Measurements from ENCODE around the gene MRPL40. TPM values are rescaled to one million over a fixed set of nuclear protein-coding genes. Genes with fewer than 3 reads are reported as not detected.

MRPL40 gene
- total RNA-seq, 1 donor from 2014 or later, result 23.3 TPM

- no peak overlapping the region for H3K27ac ChIP-seq
- H3K36me3 ChIP-seq, result peaks cover 0 to 34% of the 10 kb centered on the region in 2 donors
- peaks cover 13% of the 10 kb centered on the region for H3K4me1 ChIP-seq
- DNase-seq (ENCODE audit: extremely low spot score in 2 of 2), result no peak
- H3K4me3 ChIP-seq, result no peak overlapping the region
- H3K9me3 ChIP-seq, result no peaks in the 10 kb centered on the region
- TF ChIP-seq POLR2AphosphoS5 (IDR thresholded peaks at IDR 0.05; ENCODE audit: insufficient read depth in 1 of 2, low read depth in 1 of 2) (no peak), CTCF (IDR thresholded peaks at IDR 0.05) (no peak), POLR2A (IDR thresholded peaks at IDR 0.05) (no peak)
- intact Hi-C loops (cut with DNase I), result loop anchor here (10.0 kb wide), 1 partner anchor 64 kb away; the partner anchor contains the start of genes CDC45 and UFD1
- H3K27me3 ChIP-seq, result no peaks in the 10 kb centered on the region
Observed at GRCh38 chr22:19410941-19411689, 21.2 kb upstream of the MRPL40 start.

- Histone ChIP-seq H3K4me3 (no peak overlapping the region), H3K9me3 (no peaks in the 10 kb centered on the region), H3K27me3 (no peaks in the 10 kb centered on the region), H3K36me3 (peaks cover 0 to 29% of the 10 kb centered on the region in 2 donors), H3K4me1 (peaks cover 13% of the 10 kb centered on the region), H3K27ac (no peak overlapping the region)
- no peak for DNase-seq (ENCODE audit: extremely low spot score in 2 of 2)
- TF ChIP-seq CTCF (IDR thresholded peaks at IDR 0.05) (no peak), POLR2AphosphoS5 (IDR thresholded peaks at IDR 0.05; ENCODE audit: insufficient read depth in 1 of 2, low read depth in 1 of 2) (no peak), POLR2A (IDR thresholded peaks at IDR 0.05) (no peak)
- intact Hi-C loops (cut with DNase I), result loop anchor here (10.0 kb wide), 1 partner anchor 63 kb away; the partner anchor contains the start of genes CDC45 and UFD1
Observed at GRCh38 chr22:19411690-19412045, 20.7 kb upstream of the MRPL40 start.

- no peaks in the 10 kb centered on the region for H3K27me3 ChIP-seq
- H3K4me1 ChIP-seq, result peaks cover 13% of the 10 kb centered on the region
- no peak for DNase-seq (ENCODE audit: extremely low spot score in 2 of 2)
- no peak overlapping the region for H3K4me3 ChIP-seq
- TF ChIP-seq POLR2A (IDR thresholded peaks at IDR 0.05), result no peak
- no peak for TF ChIP-seq CTCF (IDR thresholded peaks at IDR 0.05)
- TF ChIP-seq POLR2AphosphoS5 (IDR thresholded peaks at IDR 0.05; ENCODE audit: insufficient read depth in 1 of 2, low read depth in 1 of 2), result no peak
- no peaks in the 10 kb centered on the region for H3K9me3 ChIP-seq
- intact Hi-C loops (cut with DNase I), result loop anchor here (10.0 kb wide), 1 partner anchor 62 kb away; the partner anchor contains the start of genes CDC45 and UFD1
- peaks cover 0 to 23% of the 10 kb centered on the region in 2 donors for H3K36me3 ChIP-seq
- H3K27ac ChIP-seq, result no peak overlapping the region
Observed at GRCh38 chr22:19412478-19412877, 19.9 kb upstream of the MRPL40 start.

GRCh38 chr22:19412923-19413322 is 19.4 kb upstream of the MRPL40 start:
- peaks cover 13% of the 10 kb centered on the region for H3K4me1 ChIP-seq
- no peak overlapping the region for H3K27ac ChIP-seq
- TF ChIP-seq CTCF (IDR thresholded peaks at IDR 0.05) (no peak), POLR2AphosphoS5 (IDR thresholded peaks at IDR 0.05; ENCODE audit: insufficient read depth in 1 of 2, low read depth in 1 of 2) (no peak), POLR2A (IDR thresholded peaks at IDR 0.05) (no peak)
- intact Hi-C loops (cut with DNase I), result loop anchor here (10.0 kb wide), 1 partner anchor 62 kb away; the partner anchor contains the start of genes CDC45 and UFD1
- H3K9me3 ChIP-seq, result no peaks in the 10 kb centered on the region
- H3K4me3 ChIP-seq, result no peak overlapping the region
- H3K36me3 ChIP-seq, result peaks cover 0 to 19% of the 10 kb centered on the region in 2 donors
- H3K27me3 ChIP-seq, result no peaks in the 10 kb centered on the region
- DNase-seq (ENCODE audit: extremely low spot score in 2 of 2), result no peak

GRCh38 chr22:19419086-19419463 is 13.3 kb upstream of the MRPL40 start:
- intact Hi-C loops (cut with DNase I), result loop anchor here (10.0 kb wide), 1 partner anchor 56 kb away; the partner anchor contains the start of genes CDC45 and UFD1
- H3K36me3 ChIP-seq, result no peaks in the 10 kb centered on the region
- no peaks in the 10 kb centered on the region for H3K9me3 ChIP-seq
- no peaks in the 10 kb centered on the region for H3K27me3 ChIP-seq
- no peak overlapping the region for H3K4me3 ChIP-seq
- no peak for DNase-seq (ENCODE audit: extremely low spot score in 2 of 2)
- no peak for TF ChIP-seq POLR2A (IDR thresholded peaks at IDR 0.05)
- TF ChIP-seq CTCF (IDR thresholded peaks at IDR 0.05), result no peak
- no peak for TF ChIP-seq POLR2AphosphoS5 (IDR thresholded peaks at IDR 0.05; ENCODE audit: insufficient read depth in 1 of 2, low read depth in 1 of 2)
- H3K27ac ChIP-seq, result no peak overlapping the region
- peaks cover 5% of the 10 kb centered on the region for H3K4me1 ChIP-seq

Data from vagina (tissue), 2 donors.